Measurements from ENCODE around the gene KLHDC9. TPM values are rescaled to one million over a fixed set of nuclear protein-coding genes. Genes with fewer than 3 reads are reported as not detected.
A peak's percentile ranks its signal among the peaks of the same experiment; 100 is the strongest.

KLHDC9 gene
- total and polyA plus RNA-seq, 2 of the 13 experiments (the other 11 are each of a cell fraction or from before 2014, with no cell fraction given): 2.9 TPM

GRCh38 chr1:161133220-161133740 is 35.1 kb downstream of the KLHDC9 start:
- no peaks in the 10 kb centered on the region for H3K9me3 ChIP-seq (ENCODE audit: low read length)
- peak overlapping the region; percentile 90 for H3K27ac ChIP-seq (ENCODE audit: extremely low read length, insufficient read depth, low read length)
- H3K4me3 ChIP-seq (replicated peaks in 1 of 3; ENCODE audit: insufficient read depth in 1 of 3, low read depth in 2 of 3, low read length in 3 of 3): peak overlapping the region; percentile 79 to 82 (median 80)
- H3K27me3 ChIP-seq (ENCODE audit: control insufficient read depth in 1 of 2, insufficient read depth in 2 of 2, low read length in 2 of 2): no peaks in the 10 kb centered on the region; a peak in 1 of 5 replicates
- FAIRE-seq (no peak), DNase-seq (ENCODE audit: low spot score) (no peak), ATAC-seq (peak; percentile 12; the same call in 2 of the 3 replicates)
- intact Hi-C loops (cut with micrococcal nuclease; ENCODE audit: unreplicated experiment): loop anchor here (2.0 to 10.0 kb wide), 2 partner anchors 20 to 138 kb away; partner anchors contain the start of gene UFC1
- H4K20me1 ChIP-seq (ENCODE audit: insufficient read depth, low read length): no peaks in the 10 kb centered on the region
- ChIA-PET CTCF (ENCODE audit: low intra/inter-chr PET ratio, low total read pairs) (no interaction called here), POLR2A (interaction anchor here (0.8 to 3.5 kb wide), 15 partner anchors 20 to 180 kb away, joined by 3 to 43 read pairs (median 7); partner anchors contain the start of genes APOA2, F11R, KLHDC9 and NDUFS2)
- peaks cover 27% of the 10 kb centered on the region for H3K4me1 ChIP-seq (ENCODE audit: insufficient read depth, low read length)
- TSS peak; percentile 72 for BruUV-seq (replicated peaks)
- WGBS (ENCODE audit: low lambda C conversion rate): 1% methylated on average over 11 of the region's 11 CpGs
- peak overlapping the region; percentile 72 for H3K4me2 ChIP-seq (ENCODE audit: low read depth, low read length)
- in situ Hi-C loops (cut with HindIII; ENCODE audit: extremely low pct_ligation_motif_present, low pct_unique_long_range_greater_than_20kb): no loop called here
- H3K36me3 ChIP-seq (replicated peaks in 1 of 2; ENCODE audit: control insufficient read depth in 1 of 2, insufficient read depth in 2 of 2, low read length in 2 of 2): peaks cover 0 to 2% of the 10 kb centered on the region in 2 experiments; a peak in 1 of 5 replicates
- H3K79me2 ChIP-seq (ENCODE audit: insufficient read depth, low read length): peaks cover 31% of the 10 kb centered on the region
- peak overlapping the region; percentile 85 for H3K9ac ChIP-seq (ENCODE audit: insufficient read depth, low read depth, low read length)
- H2AFZ ChIP-seq (ENCODE audit: low read length): peak overlapping the region; percentile 49
- TF ChIP-seq ZNF607 (CRISPR knock-in tag; IDR thresholded peaks at IDR 0.05; ENCODE audit: borderline replicate concordance) (no peak), NFIC (IDR thresholded peaks at IDR 0.05; ENCODE audit: low read length) (0 out of 2 replicates have a peak, but pooled peaks have one; percentile 29), NAIF1 (CRISPR knock-in tag; IDR thresholded peaks at IDR 0.05; ENCODE audit: borderline replicate concordance) (0 out of 2 replicates have a peak, but pooled peaks have one; percentile 8), MED8 (CRISPR knock-in tag; IDR thresholded peaks at IDR 0.05; ENCODE audit: insufficient replicate concordance) (peak; percentile 9), ZNF12 (CRISPR knock-in tag; IDR thresholded peaks at IDR 0.05) (0 out of 2 replicates have a peak, but pooled peaks have one; percentile 8), TBX2 (CRISPR knock-in tag; IDR thresholded peaks at IDR 0.05; ENCODE audit: borderline replicate concordance) (0 out of 2 replicates have a peak, but pooled peaks have one; percentile 57), SP4 (CRISPR knock-in tag; IDR thresholded peaks at IDR 0.05) (peak; percentile 12; the same call in 1 of the 2 replicates), THYN1 (CRISPR knock-in tag; IDR thresholded peaks at IDR 0.05; ENCODE audit: borderline replicate concordance, low read depth) (no peak), HOXD1 (CRISPR knock-in tag; IDR thresholded peaks at IDR 0.05) (no peak), TFE3 (CRISPR knock-in tag; IDR thresholded peaks at IDR 0.05) (0 out of 2 replicates have a peak, but pooled peaks have one; percentile 6), ELF4 (CRISPR knock-in tag; IDR thresholded peaks at IDR 0.05; ENCODE audit: borderline replicate concordance) (peak; percentile 86; the same call in 1 of the 2 replicates), ZNF207 (IDR thresholded peaks at IDR 0.05; ENCODE audit: borderline replicate concordance) (no peak), ZBTB14 (CRISPR knock-in tag; IDR thresholded peaks at IDR 0.05) (0 out of 2 replicates have a peak, but pooled peaks have one; percentile 18), SP140L (CRISPR knock-in tag; IDR thresholded peaks at IDR 0.05; ENCODE audit: borderline replicate concordance) (no peak), GZF1 (CRISPR knock-in tag; IDR thresholded peaks at IDR 0.05) (no peak), ZNF281 (CRISPR knock-in tag; IDR thresholded peaks at IDR 0.05; ENCODE audit: borderline replicate concordance) (no peak)

Measured in HepG2 (cell line).